Measurements from ENCODE around the gene SHMT2. TPM values are rescaled to one million over a fixed set of nuclear protein-coding genes. Genes with fewer than 3 reads are reported as not detected.

SHMT2 gene
- total and polyA plus RNA-seq, 7 donors = 24.6 to 100 (median 30.0) TPM

- Histone ChIP-seq H3K4me3 (no peak overlapping the region), H3K36me3 (peaks cover 74 to 99% (median 85%) of the 10 kb centered on the region in 4 donors), H3K4me1 (peaks cover 0 to 12% (median 5%) of the 10 kb centered on the region in 4 donors), H3K27me3 (no peaks in the 10 kb centered on the region), H3K9me3 (no peaks in the 10 kb centered on the region), H3K27ac (no peak overlapping the region)
- WGBS, 2 donors = 89 to 93% methylated on average over 11 of the region's 11 CpGs
- TF ChIP-seq, protein P1, sequence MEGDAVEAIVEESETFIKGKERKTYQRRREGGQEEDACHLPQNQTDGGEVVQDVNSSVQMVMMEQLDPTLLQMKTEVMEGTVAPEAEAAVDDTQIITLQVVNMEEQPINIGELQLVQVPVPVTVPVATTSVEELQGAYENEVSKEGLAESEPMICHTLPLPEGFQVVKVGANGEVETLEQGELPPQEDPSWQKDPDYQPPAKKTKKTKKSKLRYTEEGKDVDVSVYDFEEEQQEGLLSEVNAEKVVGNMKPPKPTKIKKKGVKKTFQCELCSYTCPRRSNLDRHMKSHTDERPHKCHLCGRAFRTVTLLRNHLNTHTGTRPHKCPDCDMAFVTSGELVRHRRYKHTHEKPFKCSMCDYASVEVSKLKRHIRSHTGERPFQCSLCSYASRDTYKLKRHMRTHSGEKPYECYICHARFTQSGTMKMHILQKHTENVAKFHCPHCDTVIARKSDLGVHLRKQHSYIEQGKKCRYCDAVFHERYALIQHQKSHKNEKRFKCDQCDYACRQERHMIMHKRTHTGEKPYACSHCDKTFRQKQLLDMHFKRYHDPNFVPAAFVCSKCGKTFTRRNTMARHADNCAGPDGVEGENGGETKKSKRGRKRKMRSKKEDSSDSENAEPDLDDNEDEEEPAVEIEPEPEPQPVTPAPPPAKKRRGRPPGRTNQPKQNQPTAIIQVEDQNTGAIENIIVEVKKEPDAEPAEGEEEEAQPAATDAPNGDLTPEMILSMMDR (IDR thresholded peaks at IDR 0.05) = no peak
- TF ChIP-seq EP300 (IDR thresholded peaks at IDR 0.05) (no peak), POLR2AphosphoS5 (IDR thresholded peaks at IDR 0.05) (no peak), POLR2A (IDR thresholded peaks at IDR 0.05) (no peak)
- no peak for DNase-seq
- intact Hi-C loops (cut with DNase I) = no loop called here
Measured at GRCh38 chr12:57191410-57191809, 38.1 kb upstream of the SHMT2 start.

DNA sequence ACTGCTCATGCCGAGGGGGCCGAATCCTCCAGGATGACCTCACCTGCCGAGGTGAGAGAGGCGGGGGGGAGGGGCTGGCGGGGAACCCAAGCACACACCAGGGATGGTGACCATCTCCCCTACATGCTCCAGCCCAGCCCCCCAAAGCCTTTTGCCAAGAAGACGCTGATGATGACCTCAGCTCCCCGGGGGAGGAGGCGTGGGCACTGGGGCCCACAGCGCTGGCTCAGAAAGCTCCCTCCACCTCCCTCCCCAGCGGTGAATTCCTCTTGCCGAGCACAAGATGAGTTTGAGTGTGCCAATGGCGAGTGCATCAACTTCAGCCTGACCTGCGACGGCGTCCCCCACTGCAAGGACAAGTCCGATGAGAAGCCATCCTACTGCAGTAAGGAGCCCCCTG, 36.6 kb upstream of the SHMT2 start:
- H3K27me3 ChIP-seq = no peaks in the 10 kb centered on the region
- intact Hi-C loops (cut with DNase I) = no loop called here
- H3K27ac ChIP-seq = no peak overlapping the region
- no peaks in the 10 kb centered on the region for H3K9me3 ChIP-seq
- H3K4me3 ChIP-seq = no peak overlapping the region
- no peak for DNase-seq
- WGBS, 2 donors = 92 to 93% methylated on average over 16 of the region's 16 CpGs
- peaks cover 80 to 99% (median 85%) of the 10 kb centered on the region in 4 donors for H3K36me3 ChIP-seq
- peaks cover 0 to 12% (median 5%) of the 10 kb centered on the region in 4 donors for H3K4me1 ChIP-seq
- TF ChIP-seq, protein P1 (IDR thresholded peaks at IDR 0.05) = no peak
- TF ChIP-seq POLR2A (IDR thresholded peaks at IDR 0.05) (no peak), POLR2AphosphoS5 (IDR thresholded peaks at IDR 0.05) (no peak), EP300 (IDR thresholded peaks at IDR 0.05) (no peak)

- H3K36me3 ChIP-seq = peaks cover 80 to 99% (median 90%) of the 10 kb centered on the region in 4 donors
- 90 to 92% methylated on average over 19 of the region's 19 CpGs for WGBS, 2 donors
Measured at GRCh38 chr12:57193706-57194245, 35.7 kb upstream of the SHMT2 start.

DNA sequence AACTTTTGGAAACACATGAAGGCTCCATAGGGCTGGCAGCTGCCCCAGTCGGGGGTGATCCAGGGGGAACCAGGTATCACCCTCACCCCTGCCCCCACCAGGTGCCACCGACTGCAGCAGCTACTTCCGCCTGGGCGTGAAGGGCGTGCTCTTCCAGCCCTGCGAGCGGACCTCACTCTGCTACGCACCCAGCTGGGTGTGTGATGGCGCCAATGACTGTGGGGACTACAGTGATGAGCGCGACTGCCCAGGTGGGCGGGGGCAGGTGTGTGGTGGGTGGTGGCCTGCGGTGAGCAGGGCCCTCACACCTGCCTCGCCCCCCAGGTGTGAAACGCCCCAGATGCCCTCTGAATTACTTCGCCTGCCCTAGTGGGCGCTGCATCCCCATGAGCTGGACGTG, 35.3 kb upstream of the SHMT2 start:
- Histone ChIP-seq H3K9me3 (no peaks in the 10 kb centered on the region), H3K4me3 (no peak overlapping the region), H3K4me1 (peaks cover 0 to 12% (median 5%) of the 10 kb centered on the region in 4 donors), H3K27ac (no peak overlapping the region), H3K36me3 (peaks cover 85 to 99% (median 94%) of the 10 kb centered on the region in 4 donors), H3K27me3 (no peaks in the 10 kb centered on the region)
- TF ChIP-seq, protein P1 (IDR thresholded peaks at IDR 0.05) = no peak
- TF ChIP-seq POLR2A (IDR thresholded peaks at IDR 0.05) = no peak
- TF ChIP-seq EP300 (IDR thresholded peaks at IDR 0.05) = no peak
- TF ChIP-seq POLR2AphosphoS5 (IDR thresholded peaks at IDR 0.05) = no peak
- intact Hi-C loops (cut with DNase I) = no loop called here
- WGBS, 2 donors = 88 to 89% methylated on average over 18 of the region's 18 CpGs
- no peak for DNase-seq

More at GRCh38 chr12:57193706-57194245, 35.7 kb upstream of the SHMT2 start:
- intact Hi-C loops (cut with DNase I) = no loop called here
- no peak for DNase-seq
- H3K9me3 ChIP-seq = no peaks in the 10 kb centered on the region
- TF ChIP-seq POLR2AphosphoS5 (IDR thresholded peaks at IDR 0.05) = no peak
- no peak for TF ChIP-seq POLR2A (IDR thresholded peaks at IDR 0.05)
- TF ChIP-seq, protein P1 (IDR thresholded peaks at IDR 0.05) = no peak
- TF ChIP-seq EP300 (IDR thresholded peaks at IDR 0.05) = no peak
- peaks cover 0 to 12% (median 5%) of the 10 kb centered on the region in 4 donors for H3K4me1 ChIP-seq
- no peak overlapping the region for H3K27ac ChIP-seq
- H3K27me3 ChIP-seq = no peaks in the 10 kb centered on the region
- H3K4me3 ChIP-seq = no peak overlapping the region

DNA sequence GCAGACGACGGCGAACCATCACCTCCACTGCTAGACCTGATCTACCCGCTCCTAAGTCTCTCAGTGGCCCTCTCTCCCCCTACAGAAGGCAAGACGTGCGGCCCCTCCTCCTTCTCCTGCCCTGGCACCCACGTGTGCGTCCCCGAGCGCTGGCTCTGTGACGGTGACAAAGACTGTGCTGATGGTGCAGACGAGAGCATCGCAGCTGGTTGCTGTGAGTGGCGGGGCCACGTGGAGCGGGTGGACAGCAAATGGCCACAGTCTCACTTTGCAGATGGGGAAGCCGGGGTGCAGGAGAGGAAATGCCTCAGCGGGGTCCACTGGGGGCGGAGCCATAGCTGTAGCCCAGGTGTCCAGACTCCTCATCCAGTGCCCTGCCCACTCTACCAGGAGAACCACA, 34.3 kb upstream of the SHMT2 start:
- Histone ChIP-seq H3K27ac (no peak overlapping the region), H3K4me1 (peaks cover 0 to 6% (median 2%) of the 10 kb centered on the region in 4 donors), H3K9me3 (no peaks in the 10 kb centered on the region), H3K36me3 (peaks cover 93 to 100% (median 100%) of the 10 kb centered on the region in 4 donors), H3K27me3 (no peaks in the 10 kb centered on the region), H3K4me3 (no peak overlapping the region)
- no peak for TF ChIP-seq EP300 (IDR thresholded peaks at IDR 0.05)
- TF ChIP-seq, protein P1 (IDR thresholded peaks at IDR 0.05) = no peak
- DNase-seq = no peak
- intact Hi-C loops (cut with DNase I) = no loop called here
- 89 to 91% methylated on average over 19 of the region's 19 CpGs for WGBS, 2 donors
